Measurements from ENCODE around the gene RERE.

RERE gene

GRCh38 chr1:8473891-8474300 lies 343.5 kb downstream of the RERE start:
- H3K9me3 ChIP-seq, result no peaks in the 10 kb centered on the region
- no peak overlapping the region for H3K27ac ChIP-seq
- peaks cover 79% of the 10 kb centered on the region for H4K20me1 ChIP-seq
- no peak overlapping the region for H3K4me3 ChIP-seq
- no peaks in the 10 kb centered on the region for H3K27me3 ChIP-seq
- no peak for TF ChIP-seq Cebpa-rat (IDR thresholded peaks at IDR 0.05)
- H3K4me1 ChIP-seq, result peaks cover 16% of the 10 kb centered on the region
- peaks cover 53% of the 10 kb centered on the region for H3K36me3 ChIP-seq
- H3K9ac ChIP-seq, result no peak overlapping the region
- no peak overlapping the region for H3K4me2 ChIP-seq

DNA sequence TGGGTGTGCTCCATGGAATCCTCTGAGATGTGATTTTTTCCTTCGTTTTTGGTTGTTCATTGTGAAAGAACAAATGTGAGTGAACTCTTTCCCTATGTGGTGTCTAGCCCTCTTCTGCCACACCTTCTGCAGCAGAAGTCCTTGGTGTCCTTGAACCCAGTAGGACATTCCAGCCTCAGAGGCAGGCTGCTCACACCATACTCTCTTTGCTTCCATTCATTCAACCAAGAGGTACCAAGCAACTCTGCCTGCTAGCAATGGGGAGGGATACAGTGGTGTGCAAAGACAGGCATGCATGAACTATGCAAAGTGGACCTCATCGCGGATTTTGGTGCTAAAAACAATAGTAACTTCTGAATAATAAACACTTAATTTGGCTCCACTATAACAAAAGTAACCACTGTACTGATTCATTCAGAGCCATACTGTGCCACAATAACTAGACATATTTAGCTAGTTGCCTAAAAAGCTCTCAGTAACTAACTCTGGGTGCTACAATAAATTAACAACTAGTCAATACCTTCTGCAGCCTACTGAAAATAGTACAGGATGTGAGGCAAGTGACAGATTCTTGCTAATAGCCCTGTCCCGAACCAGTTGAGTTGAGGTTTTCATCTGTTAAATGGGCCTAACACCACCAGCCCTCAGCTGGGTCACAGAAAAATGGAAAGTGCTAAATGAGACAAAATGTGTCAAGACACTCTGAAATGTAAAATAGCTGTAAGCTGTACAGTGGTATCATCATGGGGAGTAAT lies 344.1 kb downstream of the RERE start:
- Histone ChIP-seq H3K27ac (no peak overlapping the region), H3K4me3 (no peak overlapping the region), H3K4me2 (no peak overlapping the region), H3K4me1 (peaks cover 16% of the 10 kb centered on the region), H3K27me3 (no peaks in the 10 kb centered on the region), H3K9ac (no peak overlapping the region), H3K9me3 (no peaks in the 10 kb centered on the region), H4K20me1 (peaks cover 79% of the 10 kb centered on the region), H3K36me3 (peaks cover 52% of the 10 kb centered on the region)
- TF ChIP-seq Cebpa-rat (IDR thresholded peaks at IDR 0.05), result no peak

DNA sequence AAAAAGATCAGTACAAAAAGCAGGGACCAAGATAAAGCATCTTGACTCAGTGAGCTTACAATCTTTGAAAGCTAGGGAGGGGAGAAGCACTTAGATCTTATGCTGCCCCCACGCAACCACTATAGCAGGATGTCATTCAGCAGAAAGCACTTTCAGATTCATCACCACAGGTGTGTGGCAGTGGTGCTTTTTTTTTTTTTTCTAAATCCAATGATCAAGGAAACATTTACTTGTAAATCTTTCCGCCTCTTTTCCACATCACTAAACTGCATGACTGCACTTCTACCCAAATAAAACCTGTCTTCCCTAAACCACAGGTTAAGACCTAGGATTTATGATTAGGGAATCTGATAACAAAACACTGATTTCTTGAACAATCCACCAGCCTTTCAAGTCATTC lies 344.8 kb downstream of the RERE start:
- TF ChIP-seq Cebpa-rat (IDR thresholded peaks at IDR 0.05), result no peak
- Histone ChIP-seq H3K36me3 (peaks cover 52% of the 10 kb centered on the region), H3K9me3 (no peaks in the 10 kb centered on the region), H3K4me1 (peaks cover 19% of the 10 kb centered on the region), H3K4me3 (no peak overlapping the region), H3K9ac (no peak overlapping the region), H3K4me2 (no peak overlapping the region), H4K20me1 (peaks cover 74% of the 10 kb centered on the region), H3K27ac (no peak overlapping the region), H3K27me3 (no peaks in the 10 kb centered on the region)

DNA sequence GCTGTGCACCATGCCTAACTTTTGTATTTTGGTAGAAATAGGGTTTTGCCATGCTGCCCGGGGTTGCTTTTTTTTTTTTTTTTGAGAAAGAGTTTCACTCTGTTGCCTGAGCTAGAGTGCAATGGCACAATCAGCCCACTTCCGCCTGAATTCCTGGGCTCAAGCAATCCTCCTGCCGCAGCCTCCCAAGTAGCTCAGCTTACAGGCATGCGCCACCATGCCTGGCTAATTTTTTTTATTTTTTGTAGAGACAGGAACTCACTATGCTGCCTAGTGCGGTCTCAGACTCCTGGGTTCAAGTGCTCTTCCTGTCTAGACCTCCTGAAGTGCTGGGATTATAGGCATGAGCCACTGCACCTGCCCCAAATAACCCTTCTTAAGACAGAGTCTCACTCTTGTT lies 346.0 kb downstream of the RERE start:
- Histone ChIP-seq H3K27me3 (no peaks in the 10 kb centered on the region), H3K9me3 (no peaks in the 10 kb centered on the region), H3K27ac (no peak overlapping the region), H4K20me1 (peaks cover 74% of the 10 kb centered on the region), H3K36me3 (peaks cover 48% of the 10 kb centered on the region), H3K9ac (no peak overlapping the region), H3K4me3 (no peak overlapping the region), H3K4me2 (no peak overlapping the region), H3K4me1 (peaks cover 24% of the 10 kb centered on the region)
- no peak for TF ChIP-seq Cebpa-rat (IDR thresholded peaks at IDR 0.05)

GRCh38 chr1:8468751-8469150 lies 348.7 kb downstream of the RERE start:
- Histone ChIP-seq H3K27me3 (no peaks in the 10 kb centered on the region), H3K4me3 (no peak overlapping the region), H3K4me1 (peaks cover 50% of the 10 kb centered on the region), H3K36me3 (peaks cover 60% of the 10 kb centered on the region), H4K20me1 (peaks cover 74% of the 10 kb centered on the region), H3K4me2 (no peak overlapping the region), H3K9me3 (no peaks in the 10 kb centered on the region), H3K9ac (no peak overlapping the region), H3K27ac (no peak overlapping the region)
- no peak for TF ChIP-seq Cebpa-rat (IDR thresholded peaks at IDR 0.05)

GRCh38 chr1:8467308-8467707 lies 350.1 kb downstream of the RERE start:
- H3K9ac ChIP-seq, result no peak overlapping the region
- H3K4me2 ChIP-seq, result no peak overlapping the region
- TF ChIP-seq Cebpa-rat (IDR thresholded peaks at IDR 0.05), result no peak
- H3K4me1 ChIP-seq, result peaks cover 50% of the 10 kb centered on the region
- H3K4me3 ChIP-seq, result no peak overlapping the region
- H3K27me3 ChIP-seq, result no peaks in the 10 kb centered on the region
- no peak overlapping the region for H3K27ac ChIP-seq
- no peaks in the 10 kb centered on the region for H3K9me3 ChIP-seq
- H4K20me1 ChIP-seq, result peaks cover 74% of the 10 kb centered on the region
- H3K36me3 ChIP-seq, result peaks cover 59% of the 10 kb centered on the region

- Histone ChIP-seq H3K4me3 (no peak overlapping the region), H3K9ac (no peak overlapping the region), H3K27me3 (no peaks in the 10 kb centered on the region), H3K4me2 (0 out of 2 replicates have a peak overlapping the region, but pooled peaks have one; percentile 76), H3K9me3 (no peaks in the 10 kb centered on the region), H3K36me3 (peaks cover 62% of the 10 kb centered on the region), H3K27ac (peak overlapping the region; percentile 42), H4K20me1 (peaks cover 78% of the 10 kb centered on the region), H3K4me1 (peaks cover 53% of the 10 kb centered on the region)
- TF ChIP-seq Cebpa-rat (IDR thresholded peaks at IDR 0.05), result no peak
These were observed 351.7 kb downstream of the RERE start for GRCh38 chr1:8465692-8466091.

- no peak for TF ChIP-seq Cebpa-rat (IDR thresholded peaks at IDR 0.05)
- peak overlapping the region; percentile 30; the same call in 1 of the 2 replicates for H3K9ac ChIP-seq
- H3K27ac ChIP-seq, result peak overlapping the region; percentile 42; the same call in 1 of the 2 replicates
- peaks cover 66% of the 10 kb centered on the region for H3K36me3 ChIP-seq
- peaks cover 53% of the 10 kb centered on the region for H3K4me1 ChIP-seq
- peaks cover 76% of the 10 kb centered on the region for H4K20me1 ChIP-seq
- H3K9me3 ChIP-seq, result no peaks in the 10 kb centered on the region
- H3K4me2 ChIP-seq, result peak overlapping the region; percentile 76
- no peaks in the 10 kb centered on the region for H3K27me3 ChIP-seq
- H3K4me3 ChIP-seq, result no peak overlapping the region
These were observed 352.4 kb downstream of the RERE start for GRCh38 chr1:8465013-8465412.

GRCh38 chr1:8464377-8464776 lies 353.1 kb downstream of the RERE start:
- peaks cover 76% of the 10 kb centered on the region for H4K20me1 ChIP-seq
- no peak overlapping the region for H3K4me3 ChIP-seq
- H3K27ac ChIP-seq, result peak overlapping the region; percentile 27
- peak overlapping the region; percentile 76 for H3K4me2 ChIP-seq
- peak overlapping the region; percentile 30; the same call in 1 of the 2 replicates for H3K9ac ChIP-seq
- H3K27me3 ChIP-seq, result no peaks in the 10 kb centered on the region
- H3K4me1 ChIP-seq, result peaks cover 53% of the 10 kb centered on the region
- H3K36me3 ChIP-seq, result peaks cover 66% of the 10 kb centered on the region
- no peaks in the 10 kb centered on the region for H3K9me3 ChIP-seq
- TF ChIP-seq Cebpa-rat (IDR thresholded peaks at IDR 0.05), result no peak

DNA sequence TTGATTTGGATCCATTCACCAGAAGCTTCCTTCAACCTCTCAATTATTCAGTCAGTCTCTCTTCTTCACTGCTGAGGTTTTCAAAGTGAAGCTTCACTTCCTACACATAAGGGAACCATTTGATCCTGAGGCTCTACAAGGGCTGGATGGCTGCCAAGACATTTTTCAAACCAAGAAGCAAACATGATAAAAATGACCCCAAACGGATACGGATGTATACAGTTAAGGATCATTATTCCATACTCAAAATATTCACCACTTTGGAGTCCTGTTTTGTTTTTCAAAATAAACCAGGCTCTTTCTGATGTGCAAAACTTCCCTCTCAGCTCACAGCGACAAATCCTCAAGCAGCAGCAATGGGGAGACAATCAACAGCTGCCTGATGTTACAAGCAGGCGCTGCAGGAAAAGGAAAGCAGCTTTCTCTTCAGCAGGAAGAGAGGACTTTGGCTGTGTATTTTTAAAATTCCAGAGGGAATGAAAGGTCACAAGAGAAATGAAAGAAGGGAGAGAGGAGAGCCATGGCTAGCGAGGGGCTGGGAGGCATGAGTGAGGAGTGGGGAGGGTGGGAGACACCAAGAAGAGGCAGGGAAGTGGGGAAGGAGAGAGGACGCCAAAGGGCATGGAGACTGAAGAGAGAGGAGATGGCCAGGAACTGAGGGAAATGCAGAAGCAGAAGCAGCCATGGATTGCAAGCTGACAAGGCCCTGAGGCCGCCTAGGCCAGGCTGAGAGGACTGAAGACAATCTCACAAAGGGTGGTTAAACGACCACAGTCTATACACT lies 354.1 kb downstream of the RERE start:
- Histone ChIP-seq H4K20me1 (peaks cover 80% of the 10 kb centered on the region), H3K4me2 (peak overlapping the region; percentile 76), H3K36me3 (peaks cover 58% of the 10 kb centered on the region), H3K4me3 (no peak overlapping the region; the same call in 1 of the 2 replicates), H3K9ac (peak overlapping the region; percentile 57; the same call in 1 of the 2 replicates), H3K9me3 (no peaks in the 10 kb centered on the region), H3K4me1 (peaks cover 60% of the 10 kb centered on the region), H3K27me3 (no peaks in the 10 kb centered on the region), H3K27ac (peak overlapping the region; percentile 76)
- TF ChIP-seq Cebpa-rat (IDR thresholded peaks at IDR 0.05), result no peak
